Psoas muscle (tissue), 8 donors: ENCODE data around the gene CCDC34. TPM values are rescaled to one million over a fixed set of nuclear protein-coding genes. Genes with fewer than 3 reads are reported as not detected.

Experiments used
- ATAC-seq, 4 donors: fragments of 200-7000 bp; cut with Tn5 transposase; one replicate each; pipeline ENCODE4 v1.9.1; 2020; ENCODE audit warnings: moderate library complexity in 3 of 4, mild to moderate bottlenecking in 2 of 4
- DNase-seq, 2 donors: peaks; one replicate each; pipeline ENCODE4 v3.0.0-alpha.2; 2020
- H3K27ac ChIP-seq: fragments of 200-600 bp; one replicate; pipeline ENCODE4 v1.8.0; 2022
- H3K27me3 ChIP-seq, 3 donors: fragments of 200-600 bp in 1 of 3; one replicate each; pipeline versions ENCODE4 v1.6.1 to v1.8.0; 2013 to 2022; ENCODE audit warnings: low read length in 2 of 3, mild to moderate bottlenecking in 2 of 3, moderate library complexity in 1 of 3; ENCODE audit not compliant: insufficient read depth in 3 of 3
- H3K36me3 ChIP-seq, 2 donors: fragments of 200-600 bp in 1 of 2; one replicate each; pipeline versions ENCODE4 v1.6.1 to v1.8.0; 2013 to 2022; ENCODE audit warnings: low read depth in 1 of 2, mild to moderate bottlenecking in 1 of 2, moderate library complexity in 1 of 2; ENCODE audit not compliant: insufficient read depth in 1 of 2
- H3K4me1 ChIP-seq: fragments of 200-600 bp; one replicate; pipeline ENCODE4 v1.8.0; 2022
- H3K4me3 ChIP-seq: fragments of 200-600 bp; one replicate; pipeline ENCODE4 v1.8.0; 2022; ENCODE audit warnings: mild to moderate bottlenecking
- H3K9me3 ChIP-seq: fragments of 200-600 bp; one replicate; pipeline ENCODE4 v1.8.0; 2022
- WGBS, 3 donors: extraction: QIAGEN DNeasy Blood & Tissue Kit; methylation state at CpG; one replicate each; pipeline versions ENCODE4 v1.1.6 to v1.1.7; 2013; 5-methylcytosine and 5-hydroxymethylcytosine counted together
- intact Hi-C, 2 donors: fragments of 100-400 bp; cut with DNase I; formaldehyde crosslinking; loops; one replicate each; pipeline versions ENCODE4 v1.11.0 to v1.14.2; 2022
- polyA plus RNA-seq, 3 donors: library from polyadenylated mRNA; stranded (reverse); fragments of 200-250 nt; gene quantifications; one replicate each; pipeline ENCODE4 v1.2.3, GENCODE V29; 2013
- total RNA-seq, 4 donors: library from RNA; stranded (reverse); fragmentation: NEBNext Ultra II Directional in 2 of 4; extraction: Animal tissue kit (Norgen Biotek cat#: 25700) in 2 of 4; gene quantifications; one replicate each; pipeline versions ENCODE4 v1.2.1 to v1.2.4, GENCODE V29; 2021 to 2023
- TF ChIP-seq, protein P1 (sequence below): fragments of 200-600 bp; IDR thresholded peaks from one replicate; pipeline ENCODE4 v1.8.0; 2022; ENCODE audit warnings: antibody characterized with exemption
- donor health status: healthy with polysubstance abuse.
- donor health status: DM: no; HTN: no; CAD: no; lungs with moderate emphysema.
- donor health status: Bipolar disorder and iron deficiency.
- donor health status: healthy.
- donor health status: DM: yes; HTN: yes; CAD: no.
- donor health status: DM: no; HTN: no; CAD: no.
- donor health status: DM: no; HTN: no; CAD: no.
- donor health status: DM: yes; HTN: yes; CAD: no.

Gene CCDC34
- total and polyA plus RNA-seq, 7 donors, result 1.9 to 7.6 (median 3.4) TPM

DNA sequence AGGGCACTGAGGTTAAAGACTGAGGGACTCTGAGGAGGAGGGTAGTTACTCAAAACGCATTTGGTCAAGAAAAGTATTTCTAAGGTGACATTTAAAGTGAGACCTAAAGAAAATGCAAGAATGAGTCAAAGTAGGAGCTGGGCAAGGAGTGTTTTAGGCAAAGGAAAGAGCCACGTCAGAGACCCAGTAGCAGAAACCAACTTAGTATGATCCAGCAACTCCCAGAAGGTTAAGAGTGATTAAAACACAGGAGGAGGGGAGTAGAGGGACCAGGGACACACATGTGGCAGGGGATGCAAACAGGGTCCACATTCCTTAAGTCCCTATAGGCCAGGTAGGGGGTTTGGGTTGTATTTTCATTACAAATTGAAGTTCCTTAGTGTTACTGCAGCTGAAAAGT, 24.3 kb upstream of the CCDC34 start:
- H3K4me3 ChIP-seq, result no peak overlapping the region
- TF ChIP-seq, protein P1, sequence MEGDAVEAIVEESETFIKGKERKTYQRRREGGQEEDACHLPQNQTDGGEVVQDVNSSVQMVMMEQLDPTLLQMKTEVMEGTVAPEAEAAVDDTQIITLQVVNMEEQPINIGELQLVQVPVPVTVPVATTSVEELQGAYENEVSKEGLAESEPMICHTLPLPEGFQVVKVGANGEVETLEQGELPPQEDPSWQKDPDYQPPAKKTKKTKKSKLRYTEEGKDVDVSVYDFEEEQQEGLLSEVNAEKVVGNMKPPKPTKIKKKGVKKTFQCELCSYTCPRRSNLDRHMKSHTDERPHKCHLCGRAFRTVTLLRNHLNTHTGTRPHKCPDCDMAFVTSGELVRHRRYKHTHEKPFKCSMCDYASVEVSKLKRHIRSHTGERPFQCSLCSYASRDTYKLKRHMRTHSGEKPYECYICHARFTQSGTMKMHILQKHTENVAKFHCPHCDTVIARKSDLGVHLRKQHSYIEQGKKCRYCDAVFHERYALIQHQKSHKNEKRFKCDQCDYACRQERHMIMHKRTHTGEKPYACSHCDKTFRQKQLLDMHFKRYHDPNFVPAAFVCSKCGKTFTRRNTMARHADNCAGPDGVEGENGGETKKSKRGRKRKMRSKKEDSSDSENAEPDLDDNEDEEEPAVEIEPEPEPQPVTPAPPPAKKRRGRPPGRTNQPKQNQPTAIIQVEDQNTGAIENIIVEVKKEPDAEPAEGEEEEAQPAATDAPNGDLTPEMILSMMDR, result no peak
- peaks cover 0 to 18% of the 10 kb centered on the region in 2 donors for H3K36me3 ChIP-seq
- 46 to 70% (median 64%) methylated on average over 2 of the region's 2 CpGs for WGBS, 3 donors
- H3K9me3 ChIP-seq, result no peaks in the 10 kb centered on the region
- H3K4me1 ChIP-seq, result no peaks in the 10 kb centered on the region
- H3K27me3 ChIP-seq, result no peaks in the 10 kb centered on the region
- H3K27ac ChIP-seq, result no peak overlapping the region
- DNase-seq (no peak), ATAC-seq (no peak)
- intact Hi-C loops, result no loop called here

DNA sequence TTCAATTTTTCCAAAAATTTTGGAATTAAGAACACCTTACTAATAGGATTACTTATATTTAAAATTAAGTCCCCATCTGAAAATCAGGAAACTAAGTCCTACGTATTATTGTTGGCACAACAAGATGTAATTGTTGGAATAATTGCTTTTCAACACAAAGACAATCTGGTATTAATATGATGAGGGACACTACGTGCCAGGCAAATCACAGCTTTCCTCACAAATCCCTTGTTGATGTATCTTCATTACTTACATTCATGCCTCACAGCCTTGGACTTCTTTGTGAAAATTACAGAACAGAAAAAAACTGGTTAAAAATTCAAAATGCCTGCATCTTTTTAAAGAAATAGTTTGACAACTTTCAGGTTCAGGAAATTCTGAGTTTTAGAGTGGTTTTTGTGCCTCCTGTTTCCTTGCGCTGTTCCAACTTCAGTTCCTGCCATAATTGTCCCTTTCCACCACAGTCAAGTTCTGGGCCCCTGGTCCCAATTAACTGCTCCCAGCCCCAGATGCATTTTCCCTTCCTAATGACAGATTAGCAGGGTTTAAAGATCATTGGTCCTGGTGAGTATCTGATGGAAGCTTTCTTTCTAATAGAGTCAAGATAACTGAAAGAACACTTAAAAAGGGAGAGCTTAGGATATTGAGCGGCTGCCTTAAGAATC, 23.3 kb upstream of the CCDC34 start:
- Histone ChIP-seq H3K27ac (no peak overlapping the region), H3K4me3 (no peak overlapping the region), H3K4me1 (no peaks in the 10 kb centered on the region), H3K27me3 (no peaks in the 10 kb centered on the region), H3K36me3 (peaks cover 0 to 26% of the 10 kb centered on the region in 2 donors), H3K9me3 (no peaks in the 10 kb centered on the region)
- ATAC-seq (no peak), DNase-seq (no peak)
- intact Hi-C loops, result no loop called here
- TF ChIP-seq, protein P1, result no peak
- WGBS, 3 donors, result 80 to 85% (median 84%) methylated on average over 4 of the region's 4 CpGs

DNA sequence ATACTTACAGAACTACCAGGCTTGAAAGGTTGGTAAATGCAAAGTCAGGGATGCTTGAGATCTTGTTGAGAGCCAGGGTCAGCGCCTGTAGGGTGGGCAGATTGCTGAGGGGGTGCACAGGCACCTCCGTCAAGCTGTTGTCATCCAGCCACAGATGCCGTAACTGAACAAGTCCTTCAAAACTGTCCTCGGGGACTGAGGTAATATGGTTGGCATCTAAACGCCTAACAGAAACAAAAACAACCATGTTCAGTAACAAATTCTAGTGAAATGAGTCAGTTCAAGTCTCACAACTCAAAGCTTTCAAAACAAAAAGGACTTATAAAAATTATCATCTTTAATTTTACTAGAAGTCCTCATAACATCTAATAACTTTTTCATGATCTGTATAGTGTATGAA, 22.2 kb upstream of the CCDC34 start:
- DNase-seq, result no peak
- no peak overlapping the region for H3K4me3 ChIP-seq
- H3K36me3 ChIP-seq, result peaks cover 0 to 36% of the 10 kb centered on the region in 2 donors
- TF ChIP-seq, protein P1, result no peak
- no peaks in the 10 kb centered on the region for H3K4me1 ChIP-seq
- no peak overlapping the region for H3K27ac ChIP-seq
- no peaks in the 10 kb centered on the region for H3K27me3 ChIP-seq
- 56 to 71% (median 63%) methylated on average over 5 of the region's 5 CpGs for WGBS, 3 donors
- ATAC-seq, result no peak
- intact Hi-C loops, result no loop called here
- H3K9me3 ChIP-seq, result no peaks in the 10 kb centered on the region

- Histone ChIP-seq H3K4me1 (no peaks in the 10 kb centered on the region), H3K27me3 (no peaks in the 10 kb centered on the region), H3K36me3 (peaks cover 6 to 42% of the 10 kb centered on the region in 2 donors), H3K27ac (no peak overlapping the region), H3K9me3 (no peaks in the 10 kb centered on the region), H3K4me3 (no peak overlapping the region)
- ATAC-seq (no peak), DNase-seq (no peak)
- TF ChIP-seq, protein P1, result no peak
- intact Hi-C loops, result no loop called here
These were observed 21.2 kb upstream of the CCDC34 start for GRCh38 chr11:27384227-27384626.

DNA sequence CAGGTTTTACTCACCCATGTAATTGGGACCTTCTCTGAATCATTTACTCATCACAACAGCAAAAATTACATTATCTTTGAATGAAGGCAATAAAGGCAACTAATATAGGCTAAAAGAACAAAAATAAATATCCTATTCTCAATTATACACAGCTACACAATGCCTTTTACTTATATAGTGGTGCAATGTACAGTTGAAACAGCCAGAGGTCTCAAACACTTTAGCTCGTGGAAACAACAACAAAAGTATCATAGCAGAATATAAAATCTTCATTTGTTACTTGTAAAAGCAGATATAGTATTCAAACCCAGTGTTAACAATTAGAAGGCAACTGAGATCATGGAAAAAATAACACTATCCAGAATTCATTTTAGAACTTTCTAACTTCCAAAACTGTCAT, 20.6 kb upstream of the CCDC34 start:
- Histone ChIP-seq H3K9me3 (no peaks in the 10 kb centered on the region), H3K36me3 (peaks cover 7 to 48% of the 10 kb centered on the region in 2 donors), H3K27me3 (no peaks in the 10 kb centered on the region), H3K27ac (no peak overlapping the region), H3K4me3 (no peak overlapping the region), H3K4me1 (no peaks in the 10 kb centered on the region)
- WGBS, 3 donors, result 78 to 84% (median 81%) methylated on average over 1 of the region's 1 CpG
- DNase-seq (no peak), ATAC-seq (no peak)
- intact Hi-C loops, result no loop called here
- TF ChIP-seq, protein P1, result no peak
